GM19324 (cell line): ENCODE results near the gene TSHZ1.

ENCODE experiments used
- ATAC-seq: cut with Tn5 transposase; IDR thresholded peaks from one replicate; pipeline ENCODE4 v1.9.1; 2021; ENCODE audit warnings: mild to moderate bottlenecking, moderate library complexity; ENCODE audit not compliant: unreplicated experiment, low FRiP score

TSHZ1 gene

GRCh38 chr18:75244351-75245313, 34.0 kb downstream of the TSHZ1 start:
- no peak for ATAC-seq

- ATAC-seq, result no peak
These were observed 36.4 kb downstream of the TSHZ1 start for GRCh38 chr18:75246721-75247610.

GRCh38 chr18:75247611-75248421, 37.2 kb downstream of the TSHZ1 start:
- ATAC-seq, result peak; percentile 61

GRCh38 chr18:75248426-75249174, 38.0 kb downstream of the TSHZ1 start:
- no peak for ATAC-seq

GRCh38 chr18:75249175-75249518, 38.5 kb downstream of the TSHZ1 start:
- no peak for ATAC-seq

- ATAC-seq, result no peak
These were observed 39.3 kb downstream of the TSHZ1 start for GRCh38 chr18:75249672-75250470.

- ATAC-seq, result no peak
These were observed 39.8 kb downstream of the TSHZ1 start for GRCh38 chr18:75250471-75250821.

GRCh38 chr18:75251466-75251865, 40.9 kb downstream of the TSHZ1 start:
- no peak for ATAC-seq

- ATAC-seq, result no peak
These were observed 41.5 kb downstream of the TSHZ1 start for GRCh38 chr18:75252136-75252535.

GRCh38 chr18:75253043-75253442, 42.4 kb downstream of the TSHZ1 start:
- ATAC-seq, result no peak

GRCh38 chr18:75253784-75254183, 43.2 kb downstream of the TSHZ1 start:
- ATAC-seq, result no peak

GRCh38 chr18:75255094-75255493, 44.5 kb downstream of the TSHZ1 start:
- no peak for ATAC-seq

- ATAC-seq, result no peak
These were observed 45.8 kb downstream of the TSHZ1 start for GRCh38 chr18:75256376-75256775.

GRCh38 chr18:75257605-75258004, 47.0 kb downstream of the TSHZ1 start:
- ATAC-seq, result no peak

GRCh38 chr18:75261430-75262223, 51.0 kb downstream of the TSHZ1 start:
- ATAC-seq, result peak; percentile 93

GRCh38 chr18:75262511-75262910, 51.9 kb downstream of the TSHZ1 start:
- ATAC-seq, result no peak

GRCh38 chr18:75264195-75264594, 53.6 kb downstream of the TSHZ1 start:
- ATAC-seq, result no peak

GRCh38 chr18:75264926-75265597, 54.5 kb downstream of the TSHZ1 start:
- no peak for ATAC-seq
